Stimulated activated CD4-positive, alpha-beta T cell treated with anti-CD3 and anti-CD28 coated beads, Interleukin-15, amount 100 ng/mL, for 48 hours (primary cell): ENCODE results near the gene TCEAL9.
"Not testable (repeated sequence)": the region's sequence is repeated elsewhere in the genome, so short reads cannot be mapped to it uniquely, and the experiment has no call there.

Source experiments
- DNase-seq, 2 donors: peaks; one replicate each; pipeline ENCODE4 v3.0.0-alpha.2; 2020; ENCODE audit warnings: low read depth in 2 of 2

The TCEAL9 gene, protein sequence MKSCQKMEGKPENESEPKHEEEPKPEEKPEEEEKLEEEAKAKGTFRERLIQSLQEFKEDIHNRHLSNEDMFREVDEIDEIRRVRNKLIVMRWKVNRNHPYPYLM

DNA sequence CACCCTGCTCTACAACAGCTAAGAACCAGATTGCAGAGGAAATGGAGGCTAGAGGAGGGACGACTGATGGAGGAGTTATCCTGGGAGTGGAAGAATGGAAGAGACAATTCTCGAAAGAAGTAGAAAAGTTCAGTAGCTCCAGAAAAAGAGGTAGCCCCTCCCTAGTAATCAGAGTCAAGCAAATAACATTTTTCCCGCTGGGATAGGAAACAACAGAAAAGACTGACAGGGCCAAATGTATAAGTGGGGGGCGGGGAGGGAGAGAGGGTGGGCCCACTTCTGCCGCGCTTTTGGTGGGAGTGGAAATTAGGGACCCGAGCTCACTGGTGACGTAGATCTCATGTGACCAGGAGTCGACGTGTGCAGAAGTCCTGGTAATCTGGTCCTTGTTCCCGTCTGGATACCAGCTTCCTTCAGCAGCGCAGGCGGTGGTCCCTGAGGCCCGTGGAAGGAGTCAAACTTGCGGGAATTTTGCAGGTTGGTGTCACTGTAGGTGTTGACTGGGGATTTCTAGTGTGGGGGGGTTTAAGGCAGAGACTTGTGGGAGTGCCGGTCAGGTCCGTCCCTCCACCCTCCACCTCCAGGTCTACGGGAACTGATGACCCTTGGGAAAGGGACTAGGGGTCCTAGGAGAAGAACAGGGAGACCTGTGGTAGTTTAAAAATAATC, at the start of gene TCEAL9:
TSS of gene TCEAL9 (plus strand) at position 377 of the 669 bp plus-strand sequence. CDS start 1,179 bp downstream, outside the sequence.
- no peak for DNase-seq

DNA sequence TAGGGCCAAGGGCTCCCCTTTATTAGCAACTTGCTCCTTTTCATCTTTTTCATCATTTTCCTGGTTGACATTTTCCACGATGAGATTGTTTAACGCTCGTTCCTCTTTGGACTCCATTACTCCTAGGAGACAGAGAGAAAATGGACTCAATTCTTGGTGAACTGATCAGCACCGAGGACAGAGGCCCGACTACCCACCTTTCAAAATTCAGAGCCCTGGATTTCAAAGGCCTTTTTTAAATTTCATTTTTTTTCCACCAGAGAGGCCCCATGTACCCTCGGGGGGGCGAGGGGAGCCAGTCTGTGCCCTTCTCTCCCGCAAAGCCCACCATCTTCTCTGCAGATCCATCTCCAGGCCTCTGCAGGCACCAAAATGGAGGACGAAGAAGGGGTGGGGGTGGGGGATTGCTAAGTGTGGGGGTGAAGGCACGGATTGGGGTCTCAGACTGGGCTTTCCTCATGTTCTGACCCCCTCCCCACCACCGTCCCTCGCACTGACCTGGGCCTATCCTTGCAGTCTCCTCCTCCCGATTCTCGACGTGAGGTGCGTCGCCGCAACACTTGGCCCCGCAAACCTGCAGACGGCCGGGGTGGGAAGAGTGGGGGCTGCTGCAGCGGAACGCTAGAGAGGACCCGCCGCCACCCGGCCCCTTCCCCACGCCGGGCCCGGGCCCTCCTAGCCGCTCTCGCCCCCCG, 46.3 kb upstream of the TCEAL9 start:
- no peak for DNase-seq

DNA sequence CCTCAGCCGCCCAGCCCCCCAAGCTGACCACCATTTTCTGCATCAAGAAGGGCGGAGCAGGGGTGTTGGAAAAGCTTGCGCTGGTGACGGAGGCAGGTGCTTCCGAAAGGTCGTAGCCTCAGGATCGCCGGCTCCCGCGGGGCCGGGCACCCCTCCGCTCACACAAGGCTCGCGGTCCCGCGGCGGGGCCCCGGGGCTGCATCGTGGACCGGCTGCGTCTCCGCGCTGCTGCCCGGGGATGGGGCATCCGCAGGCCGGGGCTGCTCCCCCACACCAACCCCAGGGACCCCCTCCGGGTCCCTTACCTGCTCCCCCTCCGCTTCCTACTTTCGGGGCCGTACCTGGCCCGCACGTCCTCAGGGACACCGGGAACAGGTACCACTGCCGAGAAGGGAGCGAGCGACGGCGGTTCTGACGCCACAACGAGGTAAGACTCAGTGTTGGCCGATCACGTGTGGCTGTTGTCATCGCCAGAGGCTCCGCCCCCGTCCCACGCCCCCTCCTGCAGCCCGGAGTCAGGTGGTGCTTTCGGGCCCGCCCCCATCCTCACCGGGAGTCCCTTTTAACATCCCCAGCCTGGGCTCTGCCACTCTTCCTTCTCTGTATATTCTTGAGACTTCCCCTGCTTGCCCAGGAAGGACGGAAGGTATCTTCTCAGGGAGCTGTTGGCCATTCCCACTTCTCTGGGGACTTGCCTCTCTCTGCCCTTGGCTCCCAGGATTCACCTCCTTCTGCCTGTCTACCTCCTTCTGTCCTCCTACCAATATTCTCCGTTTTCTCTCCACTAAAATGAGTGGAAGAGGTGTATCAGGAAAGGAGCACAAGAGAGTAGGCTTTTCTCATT, 45.5 kb upstream of the TCEAL9 start, which contains the start of gene BEX2:
TSS of gene BEX2 (minus strand) at position 436 of the 844 bp plus-strand sequence. CDS start 1,014 bp downstream, outside the sequence.
- peak; percentile 73 to 81 for DNase-seq

DNA sequence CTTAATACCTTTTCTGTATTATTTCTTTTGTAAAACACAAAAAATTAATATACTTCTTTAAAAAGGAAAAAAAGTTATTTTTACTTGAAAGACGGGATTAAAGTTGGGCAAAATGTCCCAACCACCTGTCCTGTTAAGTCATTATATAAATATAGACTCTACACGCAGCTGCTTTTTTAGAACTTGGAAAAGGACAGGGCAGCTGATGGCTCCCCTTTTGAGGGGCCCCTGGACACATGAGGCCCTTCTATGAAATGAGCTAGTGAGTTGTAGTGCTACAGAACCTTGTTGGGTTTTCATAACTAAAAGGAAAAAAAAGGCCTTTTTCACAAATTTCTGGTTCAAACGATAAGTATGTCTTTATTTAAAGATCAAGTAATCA, 44.9 kb upstream of the TCEAL9 start:
- DNase-seq, result no peak

DNA sequence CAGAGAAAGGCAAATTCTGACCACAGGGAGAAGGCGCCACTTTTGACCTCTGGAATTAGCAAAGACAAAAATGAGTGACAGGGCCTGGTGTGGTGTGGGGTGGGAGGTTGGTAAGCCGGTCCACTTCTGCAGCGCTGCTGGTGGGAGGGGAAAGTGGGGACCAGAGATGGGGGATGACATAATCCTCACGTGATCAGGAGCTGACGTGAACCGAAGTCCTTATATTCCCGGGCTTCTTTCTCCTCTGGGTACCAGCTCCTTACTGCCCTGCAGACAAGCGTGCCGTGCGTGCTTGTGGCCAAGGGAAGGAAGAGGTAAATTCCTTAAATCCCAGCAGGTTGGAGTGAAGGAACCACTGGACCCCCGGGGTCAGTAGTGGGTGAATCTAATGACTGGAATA, 26.3 kb upstream of the TCEAL9 start, which contains the start of gene TCEAL7:
TSS of gene TCEAL7 (plus strand) at position 249 of the 400 bp plus-strand sequence. CDS start 1,165 bp downstream, outside the sequence.
- no peak for DNase-seq

DNA sequence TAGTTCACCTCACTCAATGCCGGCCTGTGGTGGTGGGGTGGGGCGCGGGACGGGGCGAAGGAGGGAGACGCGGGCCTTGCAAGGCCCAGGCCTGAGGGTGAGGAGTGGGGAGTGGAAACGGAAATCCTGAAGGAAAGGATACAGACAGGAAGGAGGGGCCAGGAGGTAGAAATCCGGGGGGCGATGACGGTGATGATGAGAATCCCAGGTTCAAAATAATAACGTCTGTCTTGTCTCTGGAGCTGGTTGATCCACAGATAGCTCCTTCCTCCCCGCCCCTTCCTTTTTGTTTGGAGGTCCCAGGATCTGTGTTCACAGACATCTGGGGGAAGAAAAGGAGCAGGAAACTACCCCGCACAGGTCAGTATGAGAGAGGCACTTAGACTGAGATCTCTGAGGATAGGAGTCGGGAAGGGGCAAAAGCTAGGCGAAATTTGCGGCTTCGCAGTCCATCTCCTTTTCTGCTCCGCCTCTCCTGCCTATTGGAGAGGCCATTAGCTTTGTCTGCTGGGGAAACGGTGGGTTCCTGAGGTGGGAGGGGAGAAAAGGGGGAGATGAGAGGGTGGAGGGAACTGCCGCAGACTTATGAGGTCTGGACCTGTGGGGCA, 25.5 kb upstream of the TCEAL9 start:
- DNase-seq, result no peak

DNA sequence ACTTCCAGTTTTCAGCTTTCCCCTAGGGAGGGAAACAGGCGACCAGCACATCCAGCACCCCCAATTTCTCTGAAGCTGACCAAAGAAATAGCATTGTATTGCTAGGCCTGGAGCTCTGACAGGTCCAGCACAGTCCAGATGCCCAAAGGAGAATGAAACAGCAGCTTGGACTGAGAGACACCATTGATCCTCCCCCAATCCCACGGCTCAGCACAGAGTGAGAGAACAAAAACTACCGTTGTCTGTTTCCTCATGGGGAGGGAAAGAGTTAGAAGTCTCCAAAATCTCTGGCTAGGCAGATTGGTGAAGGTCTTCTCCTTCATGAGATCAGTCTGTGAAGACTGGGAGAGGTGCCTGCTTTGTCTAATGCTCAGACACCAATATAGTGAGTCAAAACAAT, 17.6 kb upstream of the TCEAL9 start:
- DNase-seq, result no peak

DNA sequence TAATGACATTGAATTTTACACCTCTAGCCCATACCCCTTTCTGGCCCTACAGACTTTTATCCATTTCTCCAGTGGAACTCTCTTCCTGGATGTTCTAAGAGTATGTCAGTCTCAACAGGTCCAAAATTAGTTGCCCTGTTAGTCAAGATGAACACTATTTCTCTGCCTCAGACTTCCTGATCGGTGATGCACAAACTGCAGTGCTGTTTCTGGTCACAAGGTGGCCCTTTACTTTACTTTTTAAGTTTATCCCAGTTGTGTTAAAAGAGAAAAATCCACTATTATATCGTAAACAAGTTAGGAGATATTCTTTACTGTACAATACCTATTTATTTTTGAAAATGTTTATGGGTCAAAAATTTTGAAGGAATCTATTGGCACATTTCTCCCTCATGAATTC, 13.2 kb upstream of the TCEAL9 start:
- DNase-seq, result peak in 1 of 2 donors; percentile 27

DNA sequence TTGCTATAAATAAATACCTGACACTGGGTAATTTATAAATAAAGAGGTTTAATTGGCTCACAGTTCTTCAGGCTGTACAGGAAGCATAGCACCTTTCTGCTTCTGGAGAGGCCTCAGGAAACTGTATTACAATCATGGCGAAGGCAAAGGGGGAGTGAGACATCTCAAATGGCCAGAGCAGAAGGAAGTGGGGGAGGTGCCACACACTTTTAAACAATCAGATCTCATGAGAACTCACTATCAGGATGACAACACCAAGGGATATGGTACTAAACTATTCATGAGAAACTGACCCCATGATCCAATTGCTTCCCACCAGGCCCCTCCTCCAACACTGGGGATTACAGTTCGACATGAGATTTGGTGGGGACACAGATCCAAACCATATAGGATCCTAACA, 11.7 kb upstream of the TCEAL9 start:
- DNase-seq, result no peak

DNA sequence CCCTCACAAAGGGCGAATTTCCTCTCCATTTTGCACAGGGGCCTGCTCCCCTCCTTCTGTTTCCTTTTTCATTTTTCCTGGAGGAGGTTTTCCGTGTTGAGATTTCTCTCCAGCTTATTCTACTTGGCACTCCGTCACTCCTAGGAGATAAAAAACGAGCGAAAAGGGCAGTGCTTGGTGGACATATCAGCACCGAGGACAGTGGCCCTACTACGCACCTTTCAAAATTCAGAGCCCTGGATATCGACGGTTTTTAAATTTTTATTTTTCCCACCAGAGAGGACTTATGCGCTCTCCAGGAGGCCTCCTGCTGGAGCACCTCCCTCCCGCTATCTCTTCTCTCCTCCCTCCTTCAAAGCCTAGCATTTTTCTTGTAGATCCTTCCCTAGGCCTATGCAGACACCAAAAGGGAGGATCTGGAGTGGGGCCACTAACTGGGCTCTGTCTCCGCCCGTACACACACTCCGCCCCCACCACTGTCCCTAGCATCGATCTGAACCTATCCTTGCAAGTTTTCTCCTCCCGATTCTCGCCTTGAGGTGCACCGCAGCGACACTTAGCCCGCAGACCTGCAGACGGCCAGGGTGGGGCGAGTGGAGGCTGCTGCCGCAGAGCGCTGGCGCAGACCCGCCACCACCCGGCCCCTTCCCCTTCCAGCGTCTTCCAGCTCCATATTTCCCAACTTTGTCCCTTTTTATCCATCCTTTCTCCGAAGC, 8.5 kb upstream of the TCEAL9 start:
- no peak for DNase-seq

DNA sequence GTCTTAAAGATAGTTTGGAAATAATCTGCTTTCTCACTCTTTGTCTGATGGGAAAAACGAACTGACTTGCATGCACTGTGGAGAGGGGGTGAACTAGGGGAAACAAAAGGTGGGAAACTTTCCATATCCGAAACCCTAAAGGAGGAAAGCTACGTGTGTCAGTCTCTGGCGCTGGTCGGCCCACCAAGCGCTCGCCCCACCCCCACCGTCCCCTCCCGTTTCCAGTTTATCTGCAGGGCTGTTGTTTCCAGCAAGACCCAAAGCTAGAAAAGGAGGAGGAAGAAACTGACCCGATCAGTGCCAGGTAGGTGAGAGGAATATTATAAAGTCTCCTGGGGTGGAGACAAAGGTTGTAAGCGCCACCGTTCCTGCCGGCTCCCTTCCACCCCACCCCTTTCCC, 552 bp downstream of the TCEAL9 start:
- DNase-seq, result no peak

DNA sequence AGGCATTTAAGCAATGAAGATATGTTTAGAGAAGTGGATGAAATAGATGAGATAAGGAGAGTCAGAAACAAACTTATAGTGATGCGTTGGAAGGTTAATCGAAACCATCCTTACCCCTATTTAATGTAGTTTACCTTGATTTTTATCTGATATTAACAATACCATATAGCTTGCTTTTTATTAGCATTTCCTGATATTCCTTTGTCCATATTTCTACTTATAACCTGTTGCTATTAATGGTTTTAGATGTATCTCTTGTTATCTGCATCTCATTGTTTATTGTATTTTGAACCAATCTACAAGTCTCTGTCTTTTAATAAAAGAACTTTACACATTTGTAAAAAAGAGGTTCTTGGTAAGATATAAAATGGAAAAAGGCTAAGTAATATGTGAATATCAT, 1.6 kb downstream of the TCEAL9 start:
- DNase-seq, result no peak

DNA sequence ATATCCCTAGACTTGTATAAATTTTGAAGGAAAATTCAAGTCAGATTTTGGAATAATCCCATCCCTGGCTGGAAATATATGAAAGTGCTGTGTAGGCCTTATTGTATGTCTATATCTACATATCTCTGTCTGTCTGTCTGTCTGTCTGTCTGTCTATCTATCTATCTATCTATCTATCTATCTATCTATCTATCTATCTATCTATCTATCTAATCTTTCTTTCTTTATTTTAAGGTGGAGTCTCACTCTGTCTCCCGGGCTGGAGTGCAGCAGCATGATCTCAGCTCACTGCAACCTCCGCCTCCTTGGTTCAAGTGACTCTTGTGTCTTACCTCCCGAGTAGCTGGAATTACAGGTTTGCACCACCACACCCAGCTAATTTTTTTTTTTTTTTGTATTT, 3.3 kb downstream of the TCEAL9 start:
- DNase-seq, result not testable (repeated sequence)

DNA sequence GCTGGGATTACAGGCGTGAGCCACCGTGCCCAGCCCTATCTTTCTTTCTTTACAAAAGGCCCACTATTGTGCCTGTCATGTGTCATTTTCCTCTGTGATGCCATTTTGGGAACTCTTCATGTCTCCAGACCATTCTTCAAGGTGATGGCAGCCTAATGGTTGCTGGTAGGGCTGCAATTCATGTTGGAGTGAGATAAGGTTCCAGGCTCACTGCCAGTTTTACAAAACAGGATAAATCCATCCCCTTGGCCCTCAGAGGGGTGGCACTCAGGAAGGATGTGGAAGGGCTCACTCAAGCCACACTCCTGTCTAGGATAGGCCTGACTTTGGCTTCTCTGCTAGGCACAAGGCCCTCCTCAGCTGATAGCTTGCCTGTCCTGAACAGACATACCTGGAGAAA, 3.8 kb downstream of the TCEAL9 start:
- DNase-seq, result no peak

DNA sequence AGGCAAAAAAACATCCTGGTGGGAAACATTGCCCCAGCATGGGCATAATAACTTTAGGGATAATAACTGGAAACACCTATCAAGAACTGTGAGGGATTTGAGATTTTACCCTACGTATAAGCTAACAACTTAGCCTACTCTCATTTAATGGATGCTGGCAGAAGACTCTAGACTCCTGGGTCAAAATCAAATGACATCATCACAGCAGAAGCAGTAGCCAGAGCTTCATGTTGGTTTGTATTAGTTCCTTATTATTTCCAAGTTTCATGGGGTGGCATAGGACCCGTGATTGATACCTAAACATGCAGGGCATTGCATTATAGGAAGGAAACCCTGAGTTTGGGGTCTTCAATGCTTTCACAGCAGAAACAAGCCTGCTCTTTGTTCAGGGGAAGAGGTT, 4.6 kb downstream of the TCEAL9 start:
- DNase-seq, result no peak

DNA sequence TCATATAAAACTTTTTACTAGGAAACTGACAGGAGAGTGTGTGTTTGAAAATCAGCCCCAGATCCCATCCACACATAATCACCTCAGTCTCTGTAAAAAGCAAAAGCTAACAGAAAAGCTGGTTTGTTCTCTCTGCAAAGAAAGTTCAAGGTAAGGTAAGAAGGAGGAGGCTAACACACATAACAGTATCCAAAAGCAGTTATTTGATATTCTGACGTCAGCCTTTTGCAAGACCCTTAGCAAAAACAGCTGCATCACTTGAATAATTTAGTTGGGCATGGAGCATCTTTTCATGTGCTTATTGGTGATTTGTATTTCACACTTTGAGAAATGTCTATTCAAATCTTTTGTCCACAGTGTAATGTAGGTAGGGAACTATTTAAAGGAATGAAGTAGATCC, 5.5 kb downstream of the TCEAL9 start:
- DNase-seq, result no peak

DNA sequence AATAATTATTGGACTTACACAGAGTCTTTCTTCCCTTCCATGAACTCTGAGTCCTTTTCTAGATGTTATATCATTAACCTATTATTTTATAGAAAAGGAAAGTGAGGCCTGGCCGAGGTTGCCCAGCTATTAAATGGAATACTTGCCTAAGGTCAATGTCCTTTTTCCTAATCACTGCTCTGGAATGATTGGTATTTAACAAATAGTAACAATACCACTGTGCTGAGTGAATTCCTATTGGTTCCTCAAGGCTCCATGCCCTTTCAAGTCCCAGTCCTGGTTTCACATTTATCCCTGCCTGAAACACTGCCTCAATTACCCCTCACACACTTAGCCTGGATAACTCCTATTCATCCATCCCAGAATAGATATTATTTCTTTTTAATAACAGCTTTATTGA, 6.2 kb downstream of the TCEAL9 start:
- DNase-seq, result no peak

DNA sequence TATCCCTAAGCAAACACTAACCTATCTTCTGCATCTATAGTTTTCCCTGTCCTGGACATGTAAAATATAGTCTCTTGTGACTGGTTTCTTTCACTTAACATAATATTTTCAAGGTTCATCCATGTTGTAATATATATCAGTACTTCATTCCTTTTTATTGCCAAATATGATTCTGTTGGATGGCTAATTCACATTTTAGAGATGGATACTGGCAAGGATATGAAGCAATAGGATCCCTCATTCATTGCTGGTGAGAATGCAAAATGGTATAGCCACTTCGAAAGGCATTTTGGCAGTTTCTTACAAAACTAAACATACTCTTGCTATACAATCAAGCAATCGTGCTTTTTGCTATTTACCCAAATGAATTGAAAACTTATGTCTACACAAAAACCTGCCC, 6.7 kb downstream of the TCEAL9 start:
- no peak for DNase-seq

DNA sequence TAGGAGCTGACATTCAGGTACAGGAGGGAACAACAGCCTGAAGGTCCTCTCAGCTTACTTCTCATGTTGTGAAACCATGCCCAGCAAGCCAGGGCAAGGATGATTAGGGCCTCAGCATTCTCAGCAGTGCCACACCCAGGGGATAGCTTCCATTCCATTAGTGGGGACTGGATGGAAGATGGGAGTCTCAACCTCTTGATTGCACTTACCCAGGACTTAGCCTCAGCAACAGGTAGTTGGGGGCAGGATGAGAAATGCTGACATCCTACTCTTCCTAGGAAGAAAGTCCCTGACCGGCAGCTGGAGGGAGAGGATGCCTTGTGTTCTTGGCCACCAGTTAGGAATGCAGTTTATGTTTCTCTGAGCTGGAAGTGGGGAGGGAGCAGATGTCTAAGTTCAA, 11.2 kb downstream of the TCEAL9 start:
- no peak for DNase-seq

DNA sequence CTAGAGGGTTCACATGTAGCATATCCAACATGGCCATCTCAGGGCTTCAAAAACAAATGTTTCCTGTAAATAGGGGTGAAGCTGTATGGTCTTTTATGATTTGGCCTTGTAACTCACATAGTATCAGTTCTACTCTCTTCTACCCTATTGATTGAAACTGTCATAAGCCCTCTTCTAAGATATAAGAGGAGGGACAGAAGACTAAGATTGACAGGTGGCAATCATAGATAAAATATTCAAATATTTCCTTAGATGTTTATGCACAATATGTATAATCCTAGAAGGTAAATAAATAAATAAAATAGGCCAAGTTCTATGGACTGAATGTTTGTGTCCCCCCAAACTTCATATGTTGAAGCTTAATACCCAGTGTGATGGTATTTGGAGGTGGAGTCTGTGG, 13.2 kb downstream of the TCEAL9 start:
- DNase-seq, result no peak

DNA sequence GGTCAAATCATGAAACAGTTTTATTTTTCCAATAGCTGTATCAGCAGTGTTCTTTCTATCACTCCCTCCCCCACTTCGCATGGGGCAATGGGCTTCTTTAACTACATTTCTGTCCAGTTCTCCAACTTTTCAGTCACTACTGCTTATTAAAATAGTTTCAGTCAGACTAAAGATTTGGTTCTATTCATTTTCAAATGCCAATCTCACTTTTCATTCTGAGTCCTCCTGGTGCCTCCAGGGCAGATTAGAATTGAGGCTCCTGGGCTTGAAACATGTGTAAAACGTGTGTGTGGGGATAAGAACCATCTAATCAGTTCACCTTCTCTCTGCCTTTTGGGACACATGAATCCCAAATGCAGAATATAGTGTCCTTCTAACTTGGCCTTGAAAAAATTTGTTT, 16.6 kb downstream of the TCEAL9 start:
- no peak for DNase-seq
